NCI-H2196 treated with DMSO at 0.1 percent for 48 hours (cell line): ENCODE data around the gene AP1M1.
A peak's percentile ranks its signal among the peaks of the same experiment; 100 is the strongest.

ENCODE experiments used
- DNase-seq: peaks from one replicate; lab custom pipeline; 2025; ENCODE audit not compliant: unreplicated experiment; lab: John Stamatoyannopoulos, UW

Gene AP1M1

DNA sequence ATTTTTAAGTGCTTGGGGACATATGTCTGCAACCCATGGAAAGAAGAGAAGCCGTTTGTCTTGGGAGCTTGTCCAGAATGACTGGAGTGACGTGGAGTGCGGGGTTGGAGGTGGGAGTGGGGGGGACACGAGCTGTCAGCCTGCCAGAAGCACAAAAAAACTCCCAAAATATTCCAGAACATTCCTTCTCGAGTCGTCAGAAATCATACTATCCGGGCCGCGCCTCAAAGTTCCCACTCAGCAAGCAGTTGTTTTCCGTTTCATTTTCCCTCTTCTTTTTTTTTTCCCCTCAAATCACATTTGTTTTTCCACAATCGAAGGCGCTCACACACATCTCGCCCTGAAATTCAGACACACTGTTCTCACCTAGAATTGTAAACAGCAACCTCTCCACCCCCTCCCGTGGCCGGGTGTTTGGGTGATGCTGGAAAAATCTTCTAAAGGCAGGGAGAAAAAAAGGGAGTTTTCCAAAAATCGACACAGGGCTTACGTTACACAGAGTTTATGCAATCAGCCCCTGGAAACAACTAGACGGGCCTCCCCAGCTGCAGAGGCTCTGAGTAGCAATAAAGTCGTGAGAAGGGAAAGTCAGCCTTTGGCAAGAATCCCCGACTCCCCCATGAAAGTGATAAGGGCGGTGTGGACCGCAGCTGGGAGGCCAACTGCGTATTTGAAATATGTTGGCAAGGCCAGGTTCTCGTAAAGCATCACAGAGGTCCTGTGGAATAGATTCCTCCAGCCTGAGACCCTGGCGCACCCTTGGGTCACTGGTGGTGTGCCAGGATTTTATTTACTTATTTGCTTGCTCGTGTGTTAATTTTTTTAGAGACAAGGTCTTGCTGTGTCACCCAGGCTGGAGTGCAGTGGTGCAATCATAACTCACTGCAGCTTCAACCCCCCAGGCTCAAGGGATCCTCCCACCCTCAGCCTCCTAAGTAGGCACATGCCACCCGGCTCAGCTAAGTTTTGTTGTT is 95.7 kb downstream of the AP1M1 start:
- DNase-seq: peak; percentile 7

- DNase-seq: no peak
Measured at GRCh38 chr19:16295057-16295456, 97.3 kb downstream of the AP1M1 start.
